Spleen (tissue), 11 donors: ENCODE measurements around the gene PTBP1. TPM values are rescaled to one million over a fixed set of nuclear protein-coding genes. Genes with fewer than 3 reads are reported as not detected.

Source experiments
- DNase-seq: peaks from one replicate; pipeline ENCODE4 v3.0.0-alpha.2; 2020
- H3K27ac ChIP-seq, 8 donors: fragments of 200-600 bp; sonication (generic) in 7 of 8; 1 replicate in 4 of 8; 2 replicates in 4 of 8; pipeline versions ENCODE4 v1.5.0 to v1.8.0; 2016 to 2021; ENCODE audit warnings: inconsistent platforms in 4 of 8, mild to moderate bottlenecking in 4 of 8, moderate library complexity in 1 of 8
- H3K27me3 ChIP-seq, 7 donors: fragments of 200-600 bp; sonication (generic) in 6 of 7; replicated peaks in 1 of 7; 1 replicate in 4 of 7; 2 replicates in 3 of 7; pipeline versions ENCODE4 v1.5.0 to v1.8.0; 2016 to 2021; ENCODE audit warnings: inconsistent platforms in 3 of 7, mild to moderate bottlenecking in 1 of 7
- H3K36me3 ChIP-seq, 6 donors: fragments of 200-600 bp; sonication (generic) in 5 of 6; 1 replicate in 4 of 6; 2 replicates in 2 of 6; pipeline versions ENCODE4 v1.5.0 to v1.8.0; 2016 to 2021; ENCODE audit warnings: inconsistent platforms in 2 of 6
- H3K4me1 ChIP-seq, 6 donors: fragments of 200-600 bp; sonication (generic) in 5 of 6; 1 replicate in 3 of 6; 2 replicates in 3 of 6; pipeline versions ENCODE4 v1.5.0 to v1.8.0; 2016 to 2021; ENCODE audit warnings: inconsistent platforms in 3 of 6
- H3K4me3 ChIP-seq, 8 donors: fragments of 200-600 bp; sonication (generic) in 7 of 8; 1 replicate in 4 of 8; 2 replicates in 4 of 8; pipeline versions ENCODE4 v1.5.0 to v1.8.0; 2016 to 2021; ENCODE audit warnings: inconsistent platforms in 4 of 8, mild to moderate bottlenecking in 4 of 8, moderate library complexity in 2 of 8
- H3K9me3 ChIP-seq, 8 donors: fragments of 200-600 bp; sonication (generic) in 7 of 8; 1 replicate in 4 of 8; 2 replicates in 4 of 8; pipeline versions ENCODE4 v1.5.0 to v1.8.0; 2016 to 2021; ENCODE audit warnings: inconsistent platforms in 4 of 8
- CTCF ChIP-seq, 11 experiments: fragments of 200-600 bp in 7 of 11; fragments of 450-650 bp in 4 of 11; sonication (generic) in 4 of 11; IDR thresholded peaks in 8 of 11; conservative IDR thresholded peaks in 3 of 11; 1 replicate in 7 of 11; 2 replicates in 4 of 11; pipeline versions ENCODE4 v1.4.0 to v1.8.0; 2016 to 2021; ENCODE audit warnings: antibody characterized with exemption in 11 of 11, inconsistent platforms in 4 of 11, mild to moderate bottlenecking in 1 of 11
- POLR2A ChIP-seq, 3 donors: fragments of 450-650 bp; IDR thresholded peaks; one replicate each; pipeline ENCODE4 v1.5.1; 2017; ENCODE audit warnings: antibody characterized with exemption in 3 of 3, mild to moderate bottlenecking in 1 of 3
- POLR2AphosphoS5 ChIP-seq, 3 donors: sonication (generic); formaldehyde crosslinking; IDR thresholded peaks; one replicate each; pipeline ENCODE4 v1.5.1; 2017; ENCODE audit warnings: antibody characterized with exemption in 3 of 3
- WGBS, 5 donors: extraction: QIAGEN DNeasy Blood & Tissue Kit in 3 of 5; methylation state at CpG; one replicate each; pipeline versions ENCODE4 v1.1.5 to v1.1.7; 2013 to 2018; 5-methylcytosine and 5-hydroxymethylcytosine counted together
- intact Hi-C: fragments of 100-400 bp; cut with DNase I; formaldehyde crosslinking; loops from one replicate; pipeline ENCODE4 v1.15.0; 2023; ENCODE audit warnings: low total_unique reads
- polyA plus RNA-seq, 3 donors: library from polyadenylated mRNA; stranded (reverse); fragments of 200-250 nt; gene quantifications; one replicate each; pipeline ENCODE4 v1.2.1, GENCODE V29; 2013
- total RNA-seq, 7 donors: library from RNA; depleted of rRNA in 3 of 7; stranded (reverse); fragments of >200 nt in 3 of 7; fragmentation: NEBNext Ultra II Directional in 4 of 7; extraction: Animal tissue kit (Norgen Biotek cat#: 25700) in 4 of 7; gene quantifications; one replicate each; pipeline versions ENCODE4 v1.1.0 to v1.2.1, GENCODE V29; 2016 to 2021
- donor health status: healthy with polysubstance abuse.
- donor health status: DM: no; HTN: no; CAD: no; lungs with moderate emphysema.
- donor health status: DM: no; HTN: no; CAD: no.
- donor health status: Bipolar disorder and iron deficiency.
- donor health status: healthy.
- donor health status: DM: no; HTN: no; CAD: no.
- donor health status: DM: yes; HTN: yes; CAD: no.

The PTBP1 gene
- total and polyA plus RNA-seq, 10 donors = 89.9 to 305 (median 176) TPM

GRCh38 chr19:768424-768823, 28.8 kb upstream of the PTBP1 start:
- no peak overlapping the region for H3K4me3 ChIP-seq
- no peak for DNase-seq
- TF ChIP-seq CTCF (IDR thresholded peaks at IDR 0.05 in 8 of 11, conservative IDR thresholded peaks at IDR 0.05 in 3 of 11) (no peak), POLR2AphosphoS5 (IDR thresholded peaks at IDR 0.05) (no peak), POLR2A (IDR thresholded peaks at IDR 0.05) (no peak)
- H3K9me3 ChIP-seq = no peaks in the 10 kb centered on the region
- H3K4me1 ChIP-seq = peaks cover 0 to 14% (median 11%) of the 10 kb centered on the region in 6 donors
- H3K27ac ChIP-seq = no peak overlapping the region
- H3K36me3 ChIP-seq = no peaks in the 10 kb centered on the region
- WGBS, 5 donors = 71 to 84% (median 81%) methylated on average over 14 of the region's 14 CpGs
- intact Hi-C loops = no loop called here
- peaks cover 0 to 39% (median 0%) of the 10 kb centered on the region in 7 donors for H3K27me3 ChIP-seq

- 74 to 88% (median 83%) methylated on average over 6 of the region's 6 CpGs for WGBS, 5 donors
- DNase-seq = no peak
- H3K4me3 ChIP-seq = no peak overlapping the region
- H3K36me3 ChIP-seq = no peaks in the 10 kb centered on the region
- H3K27ac ChIP-seq = no peak overlapping the region
- TF ChIP-seq POLR2A (IDR thresholded peaks at IDR 0.05) = no peak
- H3K9me3 ChIP-seq = no peaks in the 10 kb centered on the region
- intact Hi-C loops = loop anchor here (10.0 kb wide), 1 partner anchor 85 kb away; the partner anchor contains the start of genes CFD and ELANE
- H3K4me1 ChIP-seq = peaks cover 0 to 14% (median 11%) of the 10 kb centered on the region in 6 donors
- peaks cover 0 to 31% (median 0%) of the 10 kb centered on the region in 7 donors for H3K27me3 ChIP-seq
Measured at GRCh38 chr19:769616-770015, 27.6 kb upstream of the PTBP1 start.

GRCh38 chr19:771332-771785, 25.9 kb upstream of the PTBP1 start:
- 9 to 15% (median 10%) methylated on average over 6 of the region's 6 CpGs for WGBS, 5 donors
- Histone ChIP-seq H3K4me1 (peaks cover 0 to 14% (median 11%) of the 10 kb centered on the region in 6 donors), H3K27ac (no peak overlapping the region), H3K36me3 (no peaks in the 10 kb centered on the region), H3K9me3 (no peaks in the 10 kb centered on the region), H3K4me3 (no peak overlapping the region), H3K27me3 (peaks cover 0 to 19% (median 0%) of the 10 kb centered on the region in 7 donors)
- intact Hi-C loops = loop anchor here (10.0 kb wide), 1 partner anchor 83 kb away; the partner anchor contains the start of genes CFD and ELANE
- TF ChIP-seq POLR2A (IDR thresholded peaks at IDR 0.05) (no peak), CTCF (IDR thresholded peaks at IDR 0.05 in 8 of 11, conservative IDR thresholded peaks at IDR 0.05 in 3 of 11) (peak in 10 of 11 experiments; percentile 27 to 66 (median 46))
- no peak for DNase-seq

GRCh38 chr19:772063-772462, 25.2 kb upstream of the PTBP1 start:
- H3K9me3 ChIP-seq = no peaks in the 10 kb centered on the region

More at GRCh38 chr19:772063-772462, 25.2 kb upstream of the PTBP1 start:
- DNase-seq = no peak
- WGBS, 5 donors = 81 to 95% (median 86%) methylated on average over 5 of the region's 5 CpGs
- Histone ChIP-seq H3K4me3 (no peak overlapping the region), H3K36me3 (no peaks in the 10 kb centered on the region), H3K27me3 (peaks cover 0 to 12% (median 0%) of the 10 kb centered on the region in 7 donors), H3K27ac (no peak overlapping the region), H3K4me1 (peaks cover 0 to 14% (median 11%) of the 10 kb centered on the region in 6 donors)
- intact Hi-C loops = loop anchor here (10.0 kb wide), 1 partner anchor 83 kb away; the partner anchor contains the start of genes CFD and ELANE
- TF ChIP-seq POLR2AphosphoS5 (IDR thresholded peaks at IDR 0.05) (no peak), POLR2A (IDR thresholded peaks at IDR 0.05) (no peak), CTCF (IDR thresholded peaks at IDR 0.05 in 8 of 11, conservative IDR thresholded peaks at IDR 0.05 in 3 of 11) (no peak)
